Fibroblast of the aortic adventitia (primary cell): ENCODE data around the gene DGLUCY. TPM values are rescaled to one million over a fixed set of nuclear protein-coding genes. Genes with fewer than 3 reads are reported as not detected.
"Not testable (repeated sequence)": the region's sequence is repeated elsewhere in the genome, so short reads cannot be mapped to it uniquely, and the experiment has no call there.

Experiments used
- DNase-seq: peaks from one replicate; pipeline ENCODE4 v3.0.0-alpha.2; 2010; ENCODE audit warnings: low read depth
- H3K4me3 ChIP-seq: 2 replicates; pipeline ENCODE4 v1.5.1; 2011; ENCODE audit warnings: low read depth, mild to moderate bottlenecking, control low read depth, low read length, moderate library complexity
- total RNA-seq: library from RNA; depleted of rRNA; stranded (reverse); fragments of >200 nt; gene quantifications from 2 replicates; pipeline ENCODE4 v1.2.3, GENCODE V29; 2012; ENCODE audit warnings: low replicate concordance
- TF ChIP-seq, protein P1 (sequence below): IDR thresholded peaks from 2 replicates; pipeline ENCODE4 v1.5.1; 2011; ENCODE audit warnings: mild to moderate bottlenecking, low read length, control low read depth, inconsistent platforms; ENCODE audit not compliant: insufficient read depth

DGLUCY gene
- total RNA-seq, 1 donor: 42.6 TPM

DNA sequence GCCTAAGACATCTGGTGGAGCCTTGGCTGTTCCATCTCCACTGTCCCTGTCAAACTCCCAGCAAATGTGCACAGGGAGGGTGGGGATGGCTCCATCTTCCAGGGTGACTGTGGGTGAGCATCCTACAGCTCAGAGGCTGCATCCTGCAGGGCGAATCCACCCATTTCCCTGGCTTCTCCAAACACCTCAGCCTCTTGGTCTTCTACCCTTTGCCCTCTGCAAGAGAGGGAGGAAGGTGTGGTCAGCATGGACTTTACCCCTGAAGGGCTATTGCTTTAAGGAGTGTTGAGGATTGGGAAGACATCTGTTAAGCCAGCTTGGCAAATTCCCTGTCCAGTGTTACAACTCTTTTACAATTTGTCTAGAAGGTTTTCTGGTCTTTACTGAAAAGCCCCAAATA lies 23.1 kb upstream of the DGLUCY start:
- TF ChIP-seq, protein P1, sequence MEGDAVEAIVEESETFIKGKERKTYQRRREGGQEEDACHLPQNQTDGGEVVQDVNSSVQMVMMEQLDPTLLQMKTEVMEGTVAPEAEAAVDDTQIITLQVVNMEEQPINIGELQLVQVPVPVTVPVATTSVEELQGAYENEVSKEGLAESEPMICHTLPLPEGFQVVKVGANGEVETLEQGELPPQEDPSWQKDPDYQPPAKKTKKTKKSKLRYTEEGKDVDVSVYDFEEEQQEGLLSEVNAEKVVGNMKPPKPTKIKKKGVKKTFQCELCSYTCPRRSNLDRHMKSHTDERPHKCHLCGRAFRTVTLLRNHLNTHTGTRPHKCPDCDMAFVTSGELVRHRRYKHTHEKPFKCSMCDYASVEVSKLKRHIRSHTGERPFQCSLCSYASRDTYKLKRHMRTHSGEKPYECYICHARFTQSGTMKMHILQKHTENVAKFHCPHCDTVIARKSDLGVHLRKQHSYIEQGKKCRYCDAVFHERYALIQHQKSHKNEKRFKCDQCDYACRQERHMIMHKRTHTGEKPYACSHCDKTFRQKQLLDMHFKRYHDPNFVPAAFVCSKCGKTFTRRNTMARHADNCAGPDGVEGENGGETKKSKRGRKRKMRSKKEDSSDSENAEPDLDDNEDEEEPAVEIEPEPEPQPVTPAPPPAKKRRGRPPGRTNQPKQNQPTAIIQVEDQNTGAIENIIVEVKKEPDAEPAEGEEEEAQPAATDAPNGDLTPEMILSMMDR: no peak

DNA sequence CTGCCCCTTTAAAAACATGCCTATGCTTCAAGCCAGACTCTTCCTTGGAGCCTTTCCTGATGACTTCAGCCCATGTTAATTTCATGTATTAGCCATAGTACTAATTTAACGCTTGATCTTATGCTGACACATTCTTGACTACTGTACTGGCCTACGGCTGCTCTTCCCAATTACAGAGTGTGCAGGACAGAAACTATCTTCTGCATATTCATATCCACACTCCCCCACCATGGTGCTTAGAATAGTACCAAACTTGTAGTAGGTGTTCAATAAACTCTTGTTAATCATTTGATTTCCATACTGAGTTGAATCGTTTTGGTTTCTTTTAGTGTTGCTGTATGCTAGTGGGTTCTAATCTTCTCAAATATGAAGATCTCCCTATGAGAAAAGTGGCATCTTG lies 21.8 kb upstream of the DGLUCY start:
- H3K4me3 ChIP-seq: no peak overlapping the region
- DNase-seq: no peak
- TF ChIP-seq, protein P1: no peak

More for the DNA sequence above, 23.1 kb upstream of the DGLUCY start:
- H3K4me3 ChIP-seq: no peak overlapping the region
- DNase-seq: no peak

DNA sequence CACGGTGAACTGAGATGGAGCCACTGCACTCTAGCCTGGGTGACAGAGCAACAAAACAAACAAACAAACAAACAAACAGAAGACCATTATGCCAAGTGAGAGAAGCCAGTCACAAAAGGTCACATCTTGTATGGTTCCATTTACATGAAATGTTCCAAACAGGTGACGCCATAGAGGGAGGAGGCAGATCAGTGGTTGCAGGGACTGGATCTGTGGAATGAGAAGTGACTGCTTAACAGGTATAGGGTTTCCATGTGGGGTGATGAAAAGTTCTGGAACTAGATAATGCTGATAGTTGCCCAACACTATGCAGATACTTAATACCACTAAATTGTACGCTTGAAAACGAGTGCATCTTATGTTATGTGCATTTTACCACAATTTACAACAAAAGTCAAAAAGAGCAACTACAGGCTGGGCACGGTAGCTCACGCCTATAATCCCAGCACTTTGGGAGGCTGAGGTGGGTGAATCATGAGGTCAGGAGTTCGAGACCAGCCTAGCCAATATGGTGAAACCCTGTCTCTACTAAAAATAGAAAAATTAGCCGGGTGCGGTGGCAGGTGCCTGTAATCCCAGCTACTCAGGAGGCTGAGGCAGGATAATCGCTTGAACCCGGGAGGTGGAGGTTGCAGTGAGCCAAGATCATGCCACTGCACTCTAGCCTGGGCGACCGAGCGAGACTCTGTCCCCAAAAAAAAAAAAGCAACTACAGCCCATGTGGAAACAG lies 20.0 kb upstream of the DGLUCY start:
- DNase-seq, H3K4me3 ChIP-seq: not testable (repeated sequence)

DNA sequence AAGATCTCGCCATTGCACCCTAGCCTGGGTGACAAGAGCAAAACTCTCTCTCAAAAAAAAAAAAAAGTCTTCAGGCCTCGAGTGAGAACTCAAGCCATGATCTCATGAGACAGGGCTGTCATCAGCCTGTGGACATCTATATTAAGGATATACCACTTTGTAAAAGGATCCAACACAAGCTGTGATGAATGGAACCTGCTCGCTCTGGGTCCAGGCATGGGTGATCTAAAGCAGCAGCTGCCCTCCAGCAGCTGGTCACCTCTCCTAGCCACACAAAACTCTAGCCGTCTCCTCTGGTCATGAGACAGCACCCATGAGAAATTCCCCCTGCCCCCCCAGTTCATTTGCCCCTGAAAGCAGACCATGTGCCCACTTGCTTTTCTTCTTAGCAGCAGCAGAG lies 19.1 kb upstream of the DGLUCY start:
- TF ChIP-seq, protein P1: no peak
- DNase-seq: no peak

DNA sequence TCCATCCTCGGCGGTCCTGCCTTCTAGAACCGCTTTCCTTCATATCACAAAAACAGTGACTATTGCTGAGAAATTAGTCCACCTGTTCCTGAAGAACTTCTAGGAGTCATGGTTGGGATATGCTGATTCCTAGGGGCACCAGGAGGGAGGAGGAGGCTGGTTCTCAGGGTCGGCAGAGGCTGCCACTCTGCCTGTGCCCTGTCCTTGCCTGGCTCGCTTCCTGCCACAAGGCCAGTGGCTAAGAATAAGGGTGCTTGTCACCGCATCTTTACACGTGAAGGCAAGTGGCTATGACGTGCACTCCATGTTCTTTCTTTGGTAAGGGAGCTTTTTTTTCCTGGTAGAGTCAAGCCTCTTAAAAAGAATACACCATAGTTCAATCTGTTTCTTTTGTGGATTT lies 18.7 kb upstream of the DGLUCY start:
- TF ChIP-seq, protein P1: no peak
- no peak overlapping the region for H3K4me3 ChIP-seq
- no peak for DNase-seq

More for the DNA sequence above, 19.1 kb upstream of the DGLUCY start:
- no peak overlapping the region for H3K4me3 ChIP-seq

DNA sequence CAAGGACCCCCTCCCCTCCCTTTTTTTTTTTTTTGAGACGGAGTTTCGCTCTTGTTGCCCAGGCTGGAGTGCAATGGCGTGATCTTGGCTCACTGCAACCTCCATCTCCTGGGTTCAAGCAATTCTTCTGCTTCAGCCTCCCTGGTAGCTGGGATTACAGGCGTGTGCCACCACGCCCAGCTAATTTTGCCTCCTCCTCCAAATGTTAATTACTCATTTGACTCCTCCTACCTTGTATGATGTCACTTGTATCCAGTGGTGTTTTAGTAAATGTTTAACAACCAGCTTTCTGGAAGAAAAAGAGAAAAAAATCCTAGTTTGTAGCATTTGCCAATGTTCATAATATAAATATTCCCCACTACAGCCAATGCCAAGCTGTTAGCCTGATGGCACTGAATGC lies 16.2 kb upstream of the DGLUCY start:
- not testable (repeated sequence) for H3K4me3 ChIP-seq, DNase-seq

DNA sequence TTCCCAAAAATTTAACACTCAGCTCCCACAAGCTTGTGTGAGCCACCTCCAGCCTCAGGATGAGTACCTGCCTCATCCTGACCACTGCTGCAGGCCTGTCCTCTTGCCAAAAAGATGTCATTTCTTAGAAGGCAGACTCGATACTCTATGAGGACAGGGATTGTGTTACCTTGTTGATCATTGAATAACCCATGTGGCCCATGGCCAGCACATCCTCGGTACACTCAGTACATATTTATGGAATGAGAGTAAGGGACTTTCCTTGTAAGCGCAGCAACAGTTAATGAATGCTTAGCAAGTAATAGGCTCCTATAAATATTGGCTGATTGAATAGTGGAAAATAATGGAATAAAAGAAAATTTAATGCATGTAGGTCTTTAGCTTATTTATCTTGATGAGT lies 15.3 kb upstream of the DGLUCY start:
- no peak for DNase-seq
- H3K4me3 ChIP-seq: no peak overlapping the region
- TF ChIP-seq, protein P1: no peak

DNA sequence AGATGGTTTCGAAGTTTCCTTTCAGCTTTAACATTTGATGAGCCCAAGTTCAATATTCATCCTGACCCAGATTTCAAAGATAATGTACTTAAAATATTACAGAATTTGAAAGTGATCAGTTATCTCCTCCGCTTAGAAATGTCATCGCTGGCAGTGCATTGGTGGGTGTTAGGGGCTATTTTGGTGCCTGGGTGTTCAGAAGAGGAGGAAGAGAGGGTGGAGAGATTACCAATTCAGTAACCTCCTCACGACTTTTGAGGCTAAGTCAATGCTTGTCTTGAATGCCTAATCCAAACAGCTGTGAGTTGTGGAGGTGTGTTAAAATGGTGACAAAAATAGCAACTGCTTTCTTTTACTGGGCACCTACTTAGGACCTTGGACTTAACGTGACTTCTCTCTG lies 13.8 kb upstream of the DGLUCY start:
- TF ChIP-seq, protein P1: no peak

More for the DNA sequence above, 13.8 kb upstream of the DGLUCY start:
- no peak overlapping the region for H3K4me3 ChIP-seq
- no peak for DNase-seq
